ENCODE results near the gene DLGAP1.

DNA sequence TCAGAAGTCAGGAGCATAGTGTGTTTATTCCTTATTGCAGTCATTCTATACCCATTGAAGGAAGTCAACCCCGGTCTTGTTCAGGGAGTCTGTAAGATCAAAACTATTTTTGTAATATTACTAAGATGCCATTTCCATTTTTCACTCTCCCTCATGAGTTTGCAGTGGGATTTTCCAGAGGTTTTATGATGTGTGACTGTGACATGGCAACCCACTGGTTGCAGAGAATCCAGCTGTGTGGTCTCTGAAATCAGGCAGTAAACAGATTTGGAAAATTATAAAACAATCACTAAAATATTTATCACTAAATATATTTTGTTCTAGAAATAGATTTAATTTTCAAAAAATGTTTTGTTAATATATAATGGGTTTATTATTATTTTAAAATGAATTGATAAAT lies 38.1 kb downstream of the DLGAP1 start:
- TF ChIP-seq, protein P1, sequence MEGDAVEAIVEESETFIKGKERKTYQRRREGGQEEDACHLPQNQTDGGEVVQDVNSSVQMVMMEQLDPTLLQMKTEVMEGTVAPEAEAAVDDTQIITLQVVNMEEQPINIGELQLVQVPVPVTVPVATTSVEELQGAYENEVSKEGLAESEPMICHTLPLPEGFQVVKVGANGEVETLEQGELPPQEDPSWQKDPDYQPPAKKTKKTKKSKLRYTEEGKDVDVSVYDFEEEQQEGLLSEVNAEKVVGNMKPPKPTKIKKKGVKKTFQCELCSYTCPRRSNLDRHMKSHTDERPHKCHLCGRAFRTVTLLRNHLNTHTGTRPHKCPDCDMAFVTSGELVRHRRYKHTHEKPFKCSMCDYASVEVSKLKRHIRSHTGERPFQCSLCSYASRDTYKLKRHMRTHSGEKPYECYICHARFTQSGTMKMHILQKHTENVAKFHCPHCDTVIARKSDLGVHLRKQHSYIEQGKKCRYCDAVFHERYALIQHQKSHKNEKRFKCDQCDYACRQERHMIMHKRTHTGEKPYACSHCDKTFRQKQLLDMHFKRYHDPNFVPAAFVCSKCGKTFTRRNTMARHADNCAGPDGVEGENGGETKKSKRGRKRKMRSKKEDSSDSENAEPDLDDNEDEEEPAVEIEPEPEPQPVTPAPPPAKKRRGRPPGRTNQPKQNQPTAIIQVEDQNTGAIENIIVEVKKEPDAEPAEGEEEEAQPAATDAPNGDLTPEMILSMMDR (IDR thresholded peaks at IDR 0.05; ENCODE audit: poor library complexity, severe bottlenecking) = no peak
- no peak for TF ChIP-seq POLR2AphosphoS5 (IDR thresholded peaks at IDR 0.05)

All from neural cell (in vitro differentiated cells).